Sigmoid colon (tissue), 7 donors: ENCODE data around the gene DLGAP4. TPM values are rescaled to one million over a fixed set of nuclear protein-coding genes. Genes with fewer than 3 reads are reported as not detected.

ENCODE experiments used
- DNase-seq: peaks from one replicate; pipeline ENCODE4 v3.0.0-alpha.2; 2019
- H3K27ac ChIP-seq, 4 donors: fragments of 200-600 bp; sonication (generic); one replicate each; pipeline ENCODE4 v1.5.1; 2016 to 2019; ENCODE audit warnings: mild to moderate bottlenecking in 1 of 4
- H3K27me3 ChIP-seq, 3 donors: fragments of 200-600 bp; sonication (generic); one replicate each; pipeline ENCODE4 v1.5.1; 2019; ENCODE audit warnings: mild to moderate bottlenecking in 1 of 3
- H3K36me3 ChIP-seq, 4 donors: fragments of 200-600 bp; sonication (generic); one replicate each; pipeline ENCODE4 v1.5.1; 2016 to 2019
- H3K4me1 ChIP-seq, 4 donors: fragments of 200-600 bp; sonication (generic); one replicate each; pipeline ENCODE4 v1.5.1; 2017 to 2019
- H3K4me3 ChIP-seq, 4 donors: fragments of 200-600 bp; sonication (generic); one replicate each; pipeline ENCODE4 v1.5.1; 2017 to 2019; ENCODE audit warnings: mild to moderate bottlenecking in 2 of 4, moderate library complexity in 1 of 4
- H3K9me3 ChIP-seq, 4 donors: fragments of 200-600 bp in 3 of 4; sonication (generic) in 3 of 4; one replicate each; pipeline versions ENCODE4 v1.5.1 to v1.6.1; 2013 to 2019
- CTCF ChIP-seq, 4 experiments: fragments of 450-650 bp in 3 of 4; fragments of 200-600 bp in 1 of 4; IDR thresholded peaks; one replicate each; pipeline ENCODE4 v1.5.1; 2016 to 2019; ENCODE audit warnings: antibody characterized with exemption in 4 of 4, mild to moderate bottlenecking in 3 of 4, moderate library complexity in 2 of 4
- EP300 ChIP-seq, 4 donors: sonication (generic); formaldehyde crosslinking; IDR thresholded peaks; one replicate each; pipeline ENCODE4 v1.6.1; 2017; ENCODE audit warnings: antibody characterized with exemption in 4 of 4
- POLR2A ChIP-seq, 2 donors: fragments of 450-650 bp; IDR thresholded peaks; one replicate each; pipeline ENCODE4 v1.6.1; 2016; ENCODE audit warnings: antibody characterized with exemption in 2 of 2, mild to moderate bottlenecking in 2 of 2, moderate library complexity in 2 of 2
- POLR2AphosphoS5 ChIP-seq, 4 donors: sonication (generic); formaldehyde crosslinking; IDR thresholded peaks; one replicate each; pipeline ENCODE4 v1.6.1; 2017; ENCODE audit warnings: antibody characterized with exemption in 4 of 4
- WGBS, 2 donors: extraction: QIAGEN DNeasy Blood & Tissue Kit; methylation state at CpG; one replicate each; pipeline ENCODE4 v1.1.7; 2013; 5-methylcytosine and 5-hydroxymethylcytosine counted together
- intact Hi-C: fragments of 100-400 bp; cut with DNase I; formaldehyde crosslinking; loops from one replicate; pipeline ENCODE4 v1.15.1; 2023
- polyA plus RNA-seq, 3 donors: library from polyadenylated mRNA; stranded (reverse); fragments of 200-250 nt; gene quantifications; one replicate each; pipeline ENCODE4 v1.2.3, GENCODE V29; 2013
- total RNA-seq, 4 donors: library from RNA; depleted of rRNA; stranded (reverse); fragments of >200 nt; gene quantifications; one replicate each; pipeline ENCODE4 v1.1.0, GENCODE V29; 2016
- donor health status: healthy with polysubstance abuse.
- donor health status: Bipolar disorder and iron deficiency.
- donor health status: healthy.

Gene DLGAP4
- total and polyA plus RNA-seq, 7 donors = 21.0 to 60.7 (median 36.9) TPM

- H3K27me3 ChIP-seq = peaks cover 0 to 67% (median 14%) of the 10 kb centered on the region in 3 donors
- no peak overlapping the region for H3K4me3 ChIP-seq
- WGBS, 2 donors = 80 to 85% methylated on average over 12 of the region's 12 CpGs
- H3K9me3 ChIP-seq = no peaks in the 10 kb centered on the region
- H3K36me3 ChIP-seq = no peaks in the 10 kb centered on the region
- H3K4me1 ChIP-seq = no peaks in the 10 kb centered on the region
- intact Hi-C loops = no loop called here
- no peak for DNase-seq
- TF ChIP-seq POLR2AphosphoS5 (IDR thresholded peaks at IDR 0.05) (no peak), CTCF (IDR thresholded peaks at IDR 0.05) (no peak), EP300 (IDR thresholded peaks at IDR 0.05) (no peak), POLR2A (IDR thresholded peaks at IDR 0.05) (no peak)
- no peak overlapping the region for H3K27ac ChIP-seq
Measured at GRCh38 chr20:36335206-36335870, 29.2 kb downstream of the DLGAP4 start.

- H3K27ac ChIP-seq = no peak overlapping the region
- H3K4me3 ChIP-seq = no peak overlapping the region
- H3K4me1 ChIP-seq = no peaks in the 10 kb centered on the region
- H3K36me3 ChIP-seq = no peaks in the 10 kb centered on the region
- WGBS, 2 donors = 70 to 81% methylated on average over 4 of the region's 4 CpGs
- no peak for TF ChIP-seq POLR2A (IDR thresholded peaks at IDR 0.05)
- no peak for TF ChIP-seq POLR2AphosphoS5 (IDR thresholded peaks at IDR 0.05)
- no peak for TF ChIP-seq CTCF (IDR thresholded peaks at IDR 0.05)
- TF ChIP-seq EP300 (IDR thresholded peaks at IDR 0.05) = no peak
- H3K27me3 ChIP-seq = peaks cover 0 to 76% (median 14%) of the 10 kb centered on the region in 3 donors
- no peak for DNase-seq
- no peaks in the 10 kb centered on the region for H3K9me3 ChIP-seq
- intact Hi-C loops = no loop called here
Measured at GRCh38 chr20:36336204-36336603, 30.1 kb downstream of the DLGAP4 start.

- H3K9me3 ChIP-seq = no peaks in the 10 kb centered on the region
- TF ChIP-seq POLR2AphosphoS5 (IDR thresholded peaks at IDR 0.05) (no peak), EP300 (IDR thresholded peaks at IDR 0.05) (no peak), CTCF (IDR thresholded peaks at IDR 0.05) (no peak), POLR2A (IDR thresholded peaks at IDR 0.05) (no peak)
- H3K27ac ChIP-seq = no peak overlapping the region
- intact Hi-C loops = no loop called here
- H3K27me3 ChIP-seq = peaks cover 0 to 69% (median 14%) of the 10 kb centered on the region in 3 donors
- 43 to 49% methylated on average over 13 of the region's 13 CpGs for WGBS, 2 donors
- no peak overlapping the region for H3K4me3 ChIP-seq
- no peak for DNase-seq
- no peaks in the 10 kb centered on the region for H3K4me1 ChIP-seq
- H3K36me3 ChIP-seq = no peaks in the 10 kb centered on the region
Measured at GRCh38 chr20:36336954-36337704, 31.0 kb downstream of the DLGAP4 start.

GRCh38 chr20:36337886-36338285 is 31.7 kb downstream of the DLGAP4 start:
- peaks cover 0 to 63% (median 14%) of the 10 kb centered on the region in 3 donors for H3K27me3 ChIP-seq
- no peak overlapping the region for H3K4me3 ChIP-seq
- intact Hi-C loops = no loop called here
- H3K4me1 ChIP-seq = no peaks in the 10 kb centered on the region
- no peaks in the 10 kb centered on the region for H3K36me3 ChIP-seq
- H3K9me3 ChIP-seq = no peaks in the 10 kb centered on the region
- DNase-seq = no peak
- 55 to 71% methylated on average over 4 of the region's 4 CpGs for WGBS, 2 donors
- no peak overlapping the region for H3K27ac ChIP-seq
- TF ChIP-seq EP300 (IDR thresholded peaks at IDR 0.05) (no peak), POLR2A (IDR thresholded peaks at IDR 0.05) (no peak), POLR2AphosphoS5 (IDR thresholded peaks at IDR 0.05) (no peak), CTCF (IDR thresholded peaks at IDR 0.05) (no peak)
